Eye (tissue), 1 donor: Measurements from ENCODE around the gene ATXN7.

Source experiments
- DNase-seq: peaks from one replicate; pipeline ENCODE4 v3.0.0-alpha.2; 2015

Gene ATXN7

GRCh38 chr3:63968612-63969350 lies 105.1 kb downstream of the ATXN7 start:
- DNase-seq, result no peak

- no peak for DNase-seq
These were observed 106.2 kb downstream of the ATXN7 start for GRCh38 chr3:63969876-63970275.

DNA sequence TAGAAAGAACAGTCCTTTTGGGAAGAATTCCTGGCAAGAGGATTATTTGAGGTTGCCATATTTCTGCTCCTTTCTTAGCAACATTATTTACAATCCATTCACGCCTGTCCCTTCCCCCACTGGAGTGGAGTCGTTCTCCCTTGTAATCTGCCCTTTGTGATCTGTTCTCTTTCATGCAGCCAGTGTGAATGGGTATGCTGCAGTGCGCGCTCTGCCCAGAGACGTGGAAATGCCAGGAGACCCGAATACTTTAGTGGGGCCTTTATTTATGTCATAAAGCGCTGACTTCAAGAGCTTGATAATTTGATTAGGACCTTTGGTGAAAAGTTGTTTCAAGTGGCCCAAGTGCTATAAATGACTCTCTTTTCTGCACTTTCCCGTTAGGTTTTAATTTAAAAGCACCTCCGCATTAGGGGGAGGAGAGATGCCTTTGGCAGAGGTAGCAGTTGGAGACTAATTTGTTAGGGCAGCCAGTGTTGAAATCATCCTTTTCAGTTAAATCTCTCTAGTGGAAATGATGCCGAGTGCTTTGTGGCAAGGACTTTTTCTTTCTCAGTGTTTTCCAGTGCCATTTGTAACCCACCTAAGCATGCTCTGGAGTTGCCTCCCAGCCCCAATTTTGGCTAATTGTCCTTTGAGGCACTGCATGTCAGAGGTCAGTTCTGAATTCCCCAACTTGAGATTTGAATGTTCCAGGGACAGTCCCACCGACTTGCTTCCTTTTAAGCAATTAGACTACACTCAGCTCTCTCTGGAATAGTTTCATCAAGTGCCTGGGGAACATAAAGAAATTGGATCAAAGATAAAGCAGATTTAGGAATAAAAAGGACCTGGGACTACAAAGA lies 107.2 kb downstream of the ATXN7 start:
- DNase-seq, result peak; percentile 88

- peak; percentile 84 for DNase-seq
These were observed 108.5 kb downstream of the ATXN7 start for GRCh38 chr3:63972196-63972595.

GRCh38 chr3:63972987-63973386 lies 109.3 kb downstream of the ATXN7 start:
- no peak for DNase-seq

DNA sequence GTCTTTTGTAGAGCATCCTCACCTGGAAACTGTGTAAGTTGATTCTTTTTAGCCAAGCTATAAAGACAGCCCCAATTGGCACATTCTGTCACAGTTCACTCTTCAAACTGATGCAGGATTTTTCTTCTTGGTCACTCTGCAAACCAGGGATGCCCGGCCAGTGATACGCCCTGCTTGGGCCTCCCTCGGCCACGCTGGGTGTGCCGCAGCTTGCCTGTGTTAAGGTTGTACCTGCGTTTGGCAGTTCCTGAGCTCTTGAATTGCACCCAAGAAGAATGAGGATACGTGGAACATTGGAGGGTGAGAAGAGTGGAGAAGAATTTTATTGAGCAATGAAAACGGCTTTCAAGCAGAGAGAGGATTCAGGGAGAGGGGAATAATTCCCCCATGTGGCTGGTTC lies 109.7 kb downstream of the ATXN7 start:
- DNase-seq, result no peak

- no peak for DNase-seq
These were observed 110.8 kb downstream of the ATXN7 start for GRCh38 chr3:63974451-63974850.

DNA sequence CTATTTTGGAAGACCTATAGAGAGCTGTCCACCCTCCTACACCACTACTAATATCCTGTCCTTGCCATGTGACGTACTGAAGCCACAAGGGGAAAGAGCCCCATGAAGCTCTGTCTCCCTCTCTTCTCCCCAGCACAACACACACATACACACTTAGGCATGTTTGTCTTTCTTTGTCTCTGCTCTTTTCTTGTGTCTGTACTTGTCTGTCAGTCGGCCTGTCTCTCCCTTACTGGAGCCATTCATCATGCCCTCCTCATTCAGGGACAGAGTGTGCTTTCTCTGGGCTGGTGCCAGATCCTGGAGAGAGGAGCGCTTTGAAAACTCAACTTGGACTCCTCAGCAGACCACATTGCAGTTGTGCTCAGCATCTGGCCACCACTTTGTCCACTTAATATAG lies 112.1 kb downstream of the ATXN7 start:
- no peak for DNase-seq

GRCh38 chr3:63976161-63976871 lies 112.6 kb downstream of the ATXN7 start:
- DNase-seq, result peak; percentile 57

DNA sequence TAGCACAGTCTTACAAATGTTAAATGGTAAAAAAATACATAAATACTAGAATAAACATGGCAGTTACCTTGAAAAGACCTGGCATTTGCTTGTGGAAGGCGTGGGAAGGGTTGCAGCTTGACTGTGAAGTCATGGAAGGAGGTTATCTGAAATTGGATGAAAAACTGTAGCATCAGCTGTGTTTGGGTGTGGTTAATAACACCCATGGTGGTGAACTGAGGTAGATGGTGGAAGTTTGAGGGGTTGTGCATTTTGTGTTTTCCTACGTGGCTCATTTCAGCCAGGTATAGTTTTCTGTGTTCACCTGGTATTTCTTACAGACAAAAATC lies 113.2 kb downstream of the ATXN7 start:
- no peak for DNase-seq

- DNase-seq, result no peak
These were observed 114.2 kb downstream of the ATXN7 start for GRCh38 chr3:63977893-63978292.

- no peak for DNase-seq
These were observed 115.6 kb downstream of the ATXN7 start for GRCh38 chr3:63979093-63979885.

- no peak for DNase-seq
These were observed 116.4 kb downstream of the ATXN7 start for GRCh38 chr3:63980019-63980418.

DNA sequence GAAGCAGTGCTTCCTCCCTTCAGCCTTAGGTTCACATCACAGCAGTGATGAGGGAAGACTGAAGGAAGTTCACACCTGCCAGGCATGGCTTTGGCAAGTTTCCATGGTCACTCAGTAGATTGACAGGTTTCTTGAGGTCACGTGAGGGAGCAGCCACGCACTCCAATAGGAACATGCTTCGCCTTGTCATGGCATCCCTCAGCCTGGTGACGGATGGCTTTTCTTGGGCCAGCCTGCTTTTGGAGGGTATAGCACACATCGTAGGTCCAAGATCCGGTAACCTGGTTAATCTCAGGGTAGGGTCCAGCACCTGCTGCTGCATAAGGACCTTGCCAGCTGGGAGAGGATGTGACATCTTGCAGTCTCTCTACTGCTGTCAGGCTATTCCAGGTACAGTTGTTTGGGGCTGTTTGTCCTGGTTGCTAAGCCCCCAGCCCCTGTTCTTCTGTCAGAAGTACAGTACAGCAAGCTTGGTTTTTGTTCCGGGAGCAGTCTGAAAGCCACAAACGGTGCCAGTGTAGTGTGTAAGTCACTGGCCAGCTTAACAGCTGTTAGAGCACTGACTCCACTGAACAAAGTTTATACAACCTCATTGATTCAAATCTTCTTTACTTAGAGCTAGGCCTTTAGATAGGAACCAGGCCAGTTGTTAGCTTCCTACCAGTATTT lies 117.3 kb downstream of the ATXN7 start:
- DNase-seq, result no peak

GRCh38 chr3:63981980-63982379 lies 118.3 kb downstream of the ATXN7 start:
- no peak for DNase-seq

- DNase-seq, result no peak
These were observed 120.7 kb downstream of the ATXN7 start for GRCh38 chr3:63984391-63984790.

DNA sequence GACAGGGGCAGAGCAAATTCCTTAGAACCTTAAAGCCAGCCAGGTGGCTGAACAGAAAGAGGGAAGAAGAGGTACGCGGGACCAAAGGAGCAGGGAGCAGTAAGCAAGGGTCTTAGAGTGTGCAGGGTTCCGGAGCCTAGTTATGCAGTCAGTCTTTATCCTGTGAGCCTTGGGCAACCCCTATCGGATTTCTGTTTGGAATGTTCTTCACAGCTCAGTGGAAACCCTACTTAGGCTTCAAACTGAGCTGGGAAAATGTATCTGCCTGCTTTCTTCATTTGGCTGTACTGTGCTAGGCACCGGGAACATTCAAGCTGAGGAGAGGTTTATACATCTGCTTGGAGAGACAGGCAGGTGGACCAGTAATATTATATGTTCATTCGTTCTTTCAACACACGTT lies 122.5 kb downstream of the ATXN7 start:
- no peak for DNase-seq

DNA sequence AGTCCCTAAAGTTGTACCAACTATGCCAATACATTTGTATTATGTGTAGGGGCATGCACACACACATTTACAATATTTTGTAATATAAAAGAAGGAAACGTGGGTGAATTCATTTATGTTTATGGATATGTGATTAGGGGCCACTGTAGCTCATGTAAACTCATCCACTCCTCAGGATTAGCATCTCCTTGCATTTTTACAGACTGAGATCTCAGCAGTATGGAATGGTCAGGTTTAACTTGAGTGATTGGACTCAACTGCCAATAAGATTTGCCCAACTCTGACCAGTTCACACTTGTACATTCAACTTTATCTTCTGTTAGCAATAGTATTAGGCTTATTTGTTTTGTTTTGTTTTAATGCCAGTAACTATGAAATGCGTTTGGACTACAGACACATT lies 123.2 kb downstream of the ATXN7 start:
- DNase-seq, result no peak

DNA sequence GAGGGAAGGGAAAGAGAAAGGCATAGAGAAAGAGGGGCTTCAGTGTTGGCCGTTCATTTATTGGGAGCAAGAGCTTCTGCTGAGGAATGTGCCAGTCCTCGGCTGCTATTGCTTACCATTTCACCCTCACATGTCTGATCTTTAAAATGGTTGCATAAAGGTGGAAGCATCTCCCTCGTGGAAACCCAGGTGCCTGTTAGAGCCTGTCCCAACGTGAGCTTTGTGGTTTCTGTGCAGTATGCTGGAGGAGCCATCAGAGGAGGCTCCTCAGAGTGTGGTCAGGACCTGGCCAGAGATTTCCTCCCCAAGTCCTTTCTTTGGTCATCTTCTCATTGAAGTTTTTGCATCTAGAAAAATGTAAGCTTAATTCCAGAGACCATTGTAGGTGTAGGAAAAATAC lies 125.3 kb downstream of the ATXN7 start:
- no peak for DNase-seq

GRCh38 chr3:63990204-63990603 lies 126.5 kb downstream of the ATXN7 start:
- no peak for DNase-seq

- DNase-seq, result no peak
These were observed 127.1 kb downstream of the ATXN7 start for GRCh38 chr3:63990733-63991132.

DNA sequence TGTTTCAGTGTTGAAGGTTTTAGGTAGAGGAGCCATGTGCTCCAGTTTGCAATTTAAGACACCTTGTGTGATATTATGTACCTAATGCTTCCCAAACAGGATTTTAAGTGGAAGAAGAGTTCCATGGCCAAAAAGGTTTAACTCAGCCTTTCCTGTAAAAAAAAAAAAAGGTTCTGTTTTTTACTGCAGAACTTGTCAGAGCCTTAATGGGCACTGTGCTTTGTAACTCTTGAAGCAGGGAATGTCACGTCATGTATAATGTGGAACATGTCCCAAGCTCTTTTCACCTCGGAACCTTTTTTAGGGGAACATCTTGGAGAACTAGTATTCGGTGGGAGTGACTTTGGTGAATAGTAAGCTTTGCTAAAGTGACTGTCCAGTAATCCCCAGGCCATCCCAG lies 128.0 kb downstream of the ATXN7 start:
- no peak for DNase-seq
